GM19328 (cell line): Measurements from ENCODE around the gene IRF9.
"Not testable (repeated sequence)": the region's sequence is repeated elsewhere in the genome, so short reads cannot be mapped to it uniquely, and the experiment has no call there.

Source experiments
- ATAC-seq: cut with Tn5 transposase; IDR thresholded peaks from one replicate; pipeline ENCODE4 v1.9.1; 2021; ENCODE audit warnings: mild to moderate bottlenecking, moderate library complexity; ENCODE audit not compliant: unreplicated experiment

IRF9 gene

GRCh38 chr14:24190416-24190815 lies 29.4 kb downstream of the IRF9 start:
- ATAC-seq = no peak

- ATAC-seq = no peak
Observed at GRCh38 chr14:24192933-24193332, 31.9 kb downstream of the IRF9 start.

DNA sequence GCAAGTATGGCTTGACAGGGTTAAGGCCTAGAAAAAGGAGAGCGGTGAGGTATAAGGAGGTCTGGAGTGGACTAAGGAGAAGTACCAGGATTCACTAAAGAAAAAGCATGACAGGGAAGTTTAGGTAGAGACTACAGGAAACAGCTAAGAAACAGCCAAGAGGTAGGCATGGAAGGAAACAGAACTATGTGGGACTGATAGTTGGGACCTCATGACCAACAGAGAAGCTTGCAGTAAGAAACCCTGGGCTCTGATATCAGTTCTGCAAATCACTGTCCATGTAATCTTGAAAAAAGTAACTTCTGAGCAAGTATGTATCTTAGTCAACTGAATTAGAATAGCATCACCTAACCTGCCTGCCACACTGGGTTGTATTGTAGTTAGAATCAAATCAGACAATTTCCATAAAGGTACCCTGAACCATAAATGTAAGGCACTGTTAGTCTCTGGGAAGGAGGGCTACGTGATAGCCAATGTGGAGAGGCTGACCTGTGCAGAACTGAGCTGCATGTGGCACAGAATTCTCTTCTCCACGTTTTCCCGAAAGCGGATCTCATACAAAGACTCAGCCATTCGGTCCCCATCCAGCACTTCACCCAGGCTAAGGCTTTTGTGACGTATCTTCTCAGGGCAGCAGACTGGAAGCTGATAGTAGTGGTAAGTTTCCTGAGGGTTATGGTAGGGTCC lies 33.3 kb downstream of the IRF9 start:
- ATAC-seq = no peak

- ATAC-seq = no peak
Observed at GRCh38 chr14:24194873-24195185, 33.8 kb downstream of the IRF9 start.

GRCh38 chr14:24195186-24196070 lies 34.4 kb downstream of the IRF9 start, which contains the start of gene TM9SF1:
Gene TM9SF1 (minus strand): TSS chr14:24195441. CDS start chr14:24195019, 422 bp downstream.
- ATAC-seq = peak; percentile 82

DNA sequence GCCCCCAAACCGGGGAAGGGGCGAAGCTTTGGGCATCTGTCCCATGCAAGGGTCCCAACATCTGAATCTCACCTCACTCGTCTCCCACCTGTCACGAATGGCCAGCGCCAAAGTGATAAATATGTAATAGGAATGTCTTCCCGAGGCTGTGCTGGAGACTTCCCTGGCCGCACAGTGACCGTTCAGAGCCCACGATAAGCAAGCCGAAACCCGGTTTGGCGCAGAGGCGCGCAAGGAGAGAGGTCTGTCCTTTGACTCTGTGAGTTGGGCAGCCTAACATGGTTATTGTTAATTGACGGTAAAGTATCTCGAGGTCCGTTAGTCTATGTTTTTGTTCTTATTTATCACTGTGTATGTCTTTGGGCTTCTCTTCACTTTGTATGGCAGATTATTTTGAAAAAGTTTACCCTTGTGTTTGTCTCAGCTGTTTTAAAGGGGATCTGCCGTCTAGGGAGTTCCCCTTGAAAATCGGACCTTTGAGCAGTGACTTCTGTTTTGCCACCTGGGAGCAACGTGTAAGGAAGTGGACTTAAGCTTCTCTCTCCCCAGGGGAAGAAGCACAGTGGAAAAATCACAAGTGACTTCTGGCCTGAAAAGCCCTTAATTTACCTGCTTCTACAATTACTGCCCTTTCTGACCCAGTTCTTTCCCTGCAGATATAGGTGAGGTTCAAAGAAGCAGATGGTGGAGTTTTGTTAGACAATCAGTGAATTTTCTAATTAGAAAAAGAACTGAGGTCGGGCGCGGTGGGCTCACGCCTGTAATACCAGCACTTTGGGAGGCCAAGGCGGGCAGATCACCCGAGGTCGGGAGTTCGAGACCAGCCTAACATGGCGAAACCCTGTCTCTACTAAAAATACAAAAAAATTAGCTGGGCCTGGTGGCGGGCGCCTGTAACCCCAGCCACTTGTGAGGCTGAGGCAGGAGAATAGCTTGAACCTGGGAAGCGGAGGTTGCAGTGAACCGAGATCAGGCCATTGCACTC lies 35.3 kb downstream of the IRF9 start:
- peak; percentile 9 for ATAC-seq

DNA sequence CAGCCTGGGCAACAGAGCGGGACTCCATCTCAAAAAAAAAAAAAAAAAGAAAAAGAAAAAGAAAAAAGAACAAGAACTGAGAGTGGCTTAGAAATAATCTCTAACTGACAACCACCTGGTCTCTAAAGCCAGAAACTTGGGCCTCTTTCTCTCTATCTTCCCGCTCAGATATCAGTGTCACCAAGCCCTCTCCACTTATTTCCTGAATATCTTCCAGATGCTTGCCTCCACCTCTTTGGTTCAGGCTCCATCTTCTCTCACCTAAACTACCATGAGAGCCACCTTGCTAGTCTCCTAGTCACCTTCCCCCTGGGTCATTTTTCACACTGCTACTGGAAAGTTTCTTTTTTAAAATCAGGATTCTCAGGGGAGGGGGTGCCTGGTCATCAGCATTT lies 36.0 kb downstream of the IRF9 start:
- no peak for ATAC-seq

- ATAC-seq = no peak
Observed at GRCh38 chr14:24198814-24199524, 37.9 kb downstream of the IRF9 start.

DNA sequence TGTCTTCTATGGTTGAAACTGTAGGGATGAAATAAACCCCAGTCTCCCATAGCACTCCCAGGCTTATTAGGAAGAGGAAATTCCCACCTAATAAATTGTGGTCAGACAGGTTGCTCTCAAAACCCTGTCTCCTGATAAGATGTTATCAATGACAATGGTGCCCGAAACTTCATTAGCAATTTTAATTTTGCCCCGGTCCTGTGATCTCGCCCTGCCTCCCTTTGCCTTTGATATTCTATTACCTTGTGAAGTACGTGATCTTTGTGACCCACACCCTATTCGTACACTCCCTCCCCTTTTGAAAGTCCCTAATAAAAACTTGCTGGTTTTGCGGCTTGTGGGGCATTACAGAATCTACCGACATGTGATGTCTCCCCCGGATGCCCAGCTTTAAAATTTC lies 41.5 kb downstream of the IRF9 start:
- ATAC-seq = not testable (repeated sequence)

- not testable (repeated sequence) for ATAC-seq
Observed at GRCh38 chr14:24203249-24203886, 42.3 kb downstream of the IRF9 start.

DNA sequence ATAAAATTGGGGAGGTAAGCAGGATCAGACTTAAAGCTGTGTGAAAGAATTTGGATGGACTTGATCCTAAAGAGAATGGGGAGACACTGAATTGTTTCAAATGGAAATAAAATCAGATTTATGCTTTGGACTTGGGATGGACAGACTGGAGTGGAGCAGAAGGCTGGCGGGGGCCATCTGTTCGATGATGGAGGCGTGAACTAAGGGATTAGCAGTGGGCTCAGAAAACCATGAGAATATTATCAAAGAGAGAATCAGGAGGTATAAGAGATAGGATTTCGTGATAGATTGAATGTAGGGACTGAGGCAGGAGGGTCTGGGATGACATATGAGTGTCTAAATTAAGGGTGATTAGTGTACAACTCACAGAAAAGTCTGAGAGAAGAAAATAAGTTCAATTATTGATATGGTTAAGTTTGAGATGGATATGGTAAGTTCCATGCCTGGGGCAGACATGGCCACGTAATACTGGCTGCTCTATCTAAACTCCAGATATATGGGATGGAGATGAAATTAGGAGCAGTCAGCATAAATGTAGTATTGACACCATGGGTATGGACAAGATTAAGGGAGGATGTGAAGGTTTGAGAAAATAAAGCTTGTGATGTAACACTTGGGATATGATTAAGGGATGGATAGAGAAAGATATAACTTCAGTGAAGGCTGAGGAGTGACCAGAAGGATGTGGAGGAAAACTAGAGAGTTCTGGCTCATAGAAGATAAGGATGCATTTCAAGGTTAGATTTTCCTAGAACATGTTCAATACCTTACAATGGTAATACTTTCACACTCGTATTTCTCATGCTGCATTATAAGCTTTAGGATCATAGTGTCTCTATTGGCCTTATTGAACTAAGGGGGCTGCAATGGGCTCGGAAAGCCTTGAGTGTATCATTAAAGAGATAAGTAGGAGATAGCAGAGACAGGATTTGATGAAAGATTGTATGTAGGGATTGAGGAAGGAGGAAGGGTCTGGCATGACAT lies 43.4 kb downstream of the IRF9 start:
- ATAC-seq = no peak

- no peak for ATAC-seq
Observed at GRCh38 chr14:24206260-24207103, 45.4 kb downstream of the IRF9 start.

DNA sequence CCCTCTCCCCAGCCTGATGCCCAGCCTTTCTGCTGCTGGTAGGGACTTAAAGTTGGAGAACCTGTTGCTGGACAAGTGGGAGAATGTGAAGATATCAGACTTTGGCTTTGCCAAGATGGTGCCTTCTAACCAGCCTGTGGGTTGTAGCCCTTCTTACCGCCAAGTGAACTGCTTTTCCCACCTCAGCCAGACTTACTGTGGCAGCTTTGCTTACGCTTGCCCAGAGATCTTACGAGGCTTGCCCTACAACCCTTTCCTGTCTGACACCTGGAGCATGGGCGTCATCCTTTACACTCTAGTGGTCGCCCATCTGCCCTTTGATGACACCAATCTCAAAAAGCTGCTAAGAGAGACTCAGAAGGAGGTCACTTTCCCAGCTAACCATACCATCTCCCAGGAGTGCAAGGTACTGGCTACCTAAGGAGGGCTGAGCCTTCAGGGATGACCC lies 46.1 kb downstream of the IRF9 start:
- ATAC-seq = no peak

DNA sequence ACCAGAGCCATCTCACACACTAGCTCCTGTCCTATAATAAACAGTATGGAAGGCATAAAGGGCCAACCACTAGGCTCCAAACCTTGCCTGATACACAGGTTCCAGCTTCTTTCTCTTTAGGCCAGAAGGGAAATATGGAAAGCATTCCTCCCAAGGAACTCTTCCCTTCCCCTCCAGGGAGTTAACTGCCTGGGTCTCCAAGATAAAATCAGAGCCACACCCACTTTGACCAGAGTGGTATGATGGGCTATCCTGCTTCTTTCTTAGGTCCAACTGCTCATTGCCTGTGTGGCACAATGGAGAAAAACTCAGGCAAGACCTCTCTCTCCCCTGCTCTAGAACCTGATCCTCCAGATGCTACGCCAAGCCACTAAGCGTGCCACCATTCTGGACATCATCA lies 46.6 kb downstream of the IRF9 start:
- no peak for ATAC-seq

- no peak for ATAC-seq
Observed at GRCh38 chr14:24211311-24211710, 50.2 kb downstream of the IRF9 start.

GRCh38 chr14:24212924-24213865 lies 52.1 kb downstream of the IRF9 start, which contains the start of gene CHMP4A:
Gene CHMP4A (minus strand): TSS chr14:24213488. CDS start chr14:24213439, 49 bp downstream.
- peak; percentile 66 for ATAC-seq
